K562 (cell line): ENCODE data around the gene PSMD10. TPM values are rescaled to one million over a fixed set of nuclear protein-coding genes. Genes with fewer than 3 reads are reported as not detected.
A peak's percentile ranks its signal among the peaks of the same experiment; 100 is the strongest.

Source experiments
- ARID1B ChIP-seq: fragments of 450-650 bp; IDR thresholded peaks from 2 replicates; pipeline ENCODE4 v1.6.1; 2016; ENCODE audit warnings: antibody characterized with exemption, mild to moderate bottlenecking, inconsistent platforms
- CBFA2T3 ChIP-seq: fragments of 450-650 bp; IDR thresholded peaks from 2 replicates; pipeline ENCODE4 v1.6.1; 2017
- CBFB ChIP-seq: sonication (generic); formaldehyde crosslinking; IDR thresholded peaks from 2 replicates; pipeline ENCODE4 v1.4.0; 2020; ENCODE audit warnings: mild to moderate bottlenecking, missing genetic modification reagents
- FOXJ3 ChIP-seq: sonication (generic); formaldehyde crosslinking; IDR thresholded peaks from 2 replicates; pipeline ENCODE4 v1.4.0; 2020; ENCODE audit warnings: mild to moderate bottlenecking, missing genetic modification reagents
- NR2C1 ChIP-seq, 2 experiments: fragments of 450-650 bp; IDR thresholded peaks; 2 replicates each; pipeline ENCODE4 v1.6.1; 2017; ENCODE audit warnings: mild to moderate bottlenecking in 2 of 2, antibody characterized with exemption in 1 of 2, inconsistent platforms in 1 of 2, missing compliant biosample characterization in 1 of 2, missing genetic modification characterization in 1 of 2
- POU5F1 ChIP-seq: fragments of 150-350 bp; IDR thresholded peaks from 2 replicates; pipeline ENCODE4 v1.6.1; 2014; ENCODE audit warnings: borderline replicate concordance, low read length, low read depth, mild to moderate bottlenecking; ENCODE audit not compliant: partially characterized antibody
- PTTG1 ChIP-seq: fragments of 450-650 bp; IDR thresholded peaks from 2 replicates; pipeline ENCODE4 v1.6.1; 2016; ENCODE audit warnings: low read depth, mild to moderate bottlenecking, missing genetic modification characterization, missing compliant biosample characterization
- RB1 ChIP-seq: fragments of 450-650 bp; IDR thresholded peaks from 2 replicates; pipeline ENCODE4 v1.6.1; 2017; ENCODE audit warnings: low read depth, mild to moderate bottlenecking
- RCOR1 ChIP-seq, 2 experiments: IDR thresholded peaks; 2 replicates each; pipeline ENCODE4 v1.6.1; 2012; ENCODE audit warnings: low read depth in 2 of 2, low read length in 2 of 2, borderline replicate concordance in 1 of 2, improper control_type of control experiment in 1 of 2
- SMAD1 ChIP-seq: fragments of 150-350 bp; IDR thresholded peaks from 2 replicates; pipeline ENCODE4 v1.6.1; 2014; ENCODE audit warnings: low read length, low read depth; ENCODE audit not compliant: partially characterized antibody
- ZNF518B ChIP-seq: fragments of 250-450 bp; sonication (Bioruptor Pico); IDR thresholded peaks from 2 replicates; pipeline ENCODE4 v1.5.0; 2021; ENCODE audit warnings: mild to moderate bottlenecking, moderate library complexity
- polyA plus RNA-seq, 8 experiments: library from polyadenylated mRNA; depleted of rRNA in 4 of 8; stranded (reverse) in 5 of 8; unstranded in 3 of 8; fragments of >200 nt; fragmentation: Nextera tagmentation in 2 of 8; fragmentation: Illumina TruSeq in 1 of 8; extraction: Ambion mirVana in 2 of 8; extraction: Trizol in 1 of 8; gene quantifications; 2 replicates each; pipeline versions ENCODE4 v1.2.1 to v1.2.3, GENCODE V29; 2011 to 2014; ENCODE audit warnings: inconsistent platforms in 1 of 8, missing spikeins in 1 of 8
- total RNA-seq, 7 experiments: library from RNA; depleted of rRNA in 6 of 7; stranded (reverse); fragments of >200 nt in 6 of 7; fragmentation: Illumina TruSeq in 2 of 7; extraction: Trizol in 2 of 7; gene quantifications; 2 replicates each; pipeline versions ENCODE4 v1.2.1 to v1.2.3, GENCODE V29; 2011 to 2021; ENCODE audit warnings: low replicate concordance in 1 of 7
- TF ChIP-seq, protein P1 (sequence below): fragments of 450-650 bp; IDR thresholded peaks from 2 replicates; pipeline ENCODE4 v1.7.0; 2016; ENCODE audit warnings: borderline replicate concordance

The PSMD10 gene
- total and polyA plus RNA-seq, 9 of the 15 experiments (the other 6 are each of a cell fraction or from before 2014, with no cell fraction given), result 47.8 to 163 (median 70.4) TPM

DNA sequence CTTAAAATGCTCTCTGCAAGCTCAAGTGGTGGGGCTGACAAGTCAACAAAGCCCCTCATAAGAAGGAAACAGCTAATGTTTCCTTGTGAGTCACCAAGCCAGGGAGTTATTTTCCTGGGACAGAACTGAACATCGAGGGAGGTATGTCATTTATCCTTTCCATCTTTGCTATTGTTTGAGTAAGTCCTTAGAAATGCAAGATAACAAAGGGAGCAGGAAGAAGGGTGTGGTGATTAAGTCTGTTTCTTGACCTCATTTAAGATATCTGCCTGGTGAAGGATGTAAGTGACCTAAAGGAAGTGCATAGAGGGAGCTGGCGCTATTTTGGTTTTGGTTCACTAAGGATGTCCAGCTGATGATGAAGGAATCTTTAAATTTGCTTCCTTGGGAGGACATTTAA is 40.1 kb upstream of the PSMD10 start (continued):
- TF ChIP-seq SMAD1 (no peak), PTTG1 (tag) (no peak), ARID1B (0 out of 2 replicates have a peak, but pooled peaks have one; percentile 51), RCOR1 (IDR thresholded peaks at IDR 0.05; ENCODE audit: borderline replicate concordance in 1 of 2, low read depth in 2 of 2, low read length in 2 of 2) (peak in 1 of 2 experiments; percentile 64; a peak in 2 of 4 replicates), ZNF518B (CRISPR knock-in tag) (no peak), RB1 (no peak), NR2C1 (IDR thresholded peaks at IDR 0.05) (no peak), NR2C1 (tag; IDR thresholded peaks at IDR 0.05) (no peak), POU5F1 (no peak), CBFA2T3 (peak; percentile 55), CBFB (CRISPR knock-in tag) (no peak), FOXJ3 (CRISPR knock-in tag) (no peak)
- TF ChIP-seq, protein P1, sequence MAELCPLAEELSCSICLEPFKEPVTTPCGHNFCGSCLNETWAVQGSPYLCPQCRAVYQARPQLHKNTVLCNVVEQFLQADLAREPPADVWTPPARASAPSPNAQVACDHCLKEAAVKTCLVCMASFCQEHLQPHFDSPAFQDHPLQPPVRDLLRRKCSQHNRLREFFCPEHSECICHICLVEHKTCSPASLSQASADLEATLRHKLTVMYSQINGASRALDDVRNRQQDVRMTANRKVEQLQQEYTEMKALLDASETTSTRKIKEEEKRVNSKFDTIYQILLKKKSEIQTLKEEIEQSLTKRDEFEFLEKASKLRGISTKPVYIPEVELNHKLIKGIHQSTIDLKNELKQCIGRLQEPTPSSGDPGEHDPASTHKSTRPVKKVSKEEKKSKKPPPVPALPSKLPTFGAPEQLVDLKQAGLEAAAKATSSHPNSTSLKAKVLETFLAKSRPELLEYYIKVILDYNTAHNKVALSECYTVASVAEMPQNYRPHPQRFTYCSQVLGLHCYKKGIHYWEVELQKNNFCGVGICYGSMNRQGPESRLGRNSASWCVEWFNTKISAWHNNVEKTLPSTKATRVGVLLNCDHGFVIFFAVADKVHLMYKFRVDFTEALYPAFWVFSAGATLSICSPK, result no peak
- TF ChIP-seq, all 486 proteins: peak for 7
